Keratinocyte (primary cell): Measurements from ENCODE around the gene GPX4. TPM values are rescaled to one million over a fixed set of nuclear protein-coding genes. Genes with fewer than 3 reads are reported as not detected.

Experiments used
- DNase-seq: peaks from one replicate; pipeline ENCODE4 v3.0.0-alpha.2; 2011; ENCODE audit warnings: low read depth, missing footprints, low spot score
- FAIRE-seq: peaks from 2 replicates; lab custom pipeline; 2011; peaks lifted over from hg19 to GRCh38; lab: Jason Lieb, UNC
- H2AFZ ChIP-seq: 2 replicates; pipeline ENCODE4 v1.6.0; 2012; ENCODE audit warnings: low read length, control low read depth, inconsistent platforms; ENCODE audit not compliant: control insufficient read depth
- H3K27ac ChIP-seq: 2 replicates; pipeline ENCODE4 v1.5.1; 2011; ENCODE audit warnings: low read length; ENCODE audit not compliant: control insufficient read depth, insufficient read depth
- H3K27me3 ChIP-seq: 3 replicates; pipeline ENCODE4 v1.6.0; 2011; ENCODE audit warnings: low read length; ENCODE audit not compliant: control insufficient read depth, insufficient read depth; ENCODE audit errors: extremely low read depth
- H3K36me3 ChIP-seq, 2 experiments: 2 replicates in 1 of 2; 3 replicates in 1 of 2; pipeline ENCODE4 v1.5.1; 2011; ENCODE audit warnings: low read length in 2 of 2, mild to moderate bottlenecking in 1 of 2; ENCODE audit not compliant: control insufficient read depth in 2 of 2, insufficient read depth in 2 of 2; ENCODE audit errors: extremely low read depth in 1 of 2
- H3K4me1 ChIP-seq: 3 replicates; pipeline ENCODE4 v1.5.1; 2011; ENCODE audit warnings: low read length; ENCODE audit not compliant: control insufficient read depth, insufficient read depth; ENCODE audit errors: extremely low read depth
- H3K4me2 ChIP-seq: 3 replicates; pipeline ENCODE4 v1.6.0; 2011; ENCODE audit warnings: low read depth, low read length; ENCODE audit not compliant: control insufficient read depth, insufficient read depth; ENCODE audit errors: extremely low read depth
- H3K4me3 ChIP-seq, 3 experiments: fragments of 200-600 bp in 1 of 3; sonication (generic) in 1 of 3; 2 replicates in 2 of 3; 3 replicates in 1 of 3; pipeline ENCODE4 v1.5.1; 2011 to 2016; ENCODE audit warnings: low read length in 3 of 3, mild to moderate bottlenecking in 3 of 3, control low read depth in 2 of 3, inconsistent platforms in 1 of 3, low read depth in 1 of 3, mixed read lengths in 1 of 3, mixed run types in 1 of 3, moderate library complexity in 1 of 3; ENCODE audit not compliant: control insufficient read depth in 2 of 3, insufficient read depth in 2 of 3; ENCODE audit errors: extremely low read depth in 1 of 3
- H3K79me2 ChIP-seq: 2 replicates; pipeline ENCODE4 v1.6.0; 2012; ENCODE audit warnings: low read length; ENCODE audit not compliant: control insufficient read depth, insufficient read depth
- H3K9ac ChIP-seq: 3 replicates; pipeline ENCODE4 v1.6.0; 2011; ENCODE audit warnings: low read length; ENCODE audit not compliant: control insufficient read depth, insufficient read depth; ENCODE audit errors: extremely low read depth
- H3K9me1 ChIP-seq: 3 replicates; pipeline ENCODE4 v1.6.0; 2011; ENCODE audit warnings: low read length; ENCODE audit not compliant: control insufficient read depth, insufficient read depth; ENCODE audit errors: extremely low read depth
- H3K9me3 ChIP-seq: 2 replicates; pipeline ENCODE4 v1.5.1; 2012; ENCODE audit warnings: low read depth, low read length; ENCODE audit not compliant: control insufficient read depth
- H4K20me1 ChIP-seq: 3 replicates; pipeline ENCODE4 v1.6.0; 2011; ENCODE audit warnings: low read length; ENCODE audit not compliant: control insufficient read depth, insufficient read depth; ENCODE audit errors: extremely low read depth
- CTCF ChIP-seq, 3 experiments: IDR thresholded peaks in 1 of 3; conservative IDR thresholded peaks in 1 of 3; optimal IDR thresholded peaks in 1 of 3; 2 replicates in 2 of 3; 3 replicates in 1 of 3; pipeline versions ENCODE3 to v1.5.1; 2011; ENCODE audit warnings: low read length in 3 of 3, mild to moderate bottlenecking in 3 of 3, moderate library complexity in 2 of 3, control low read depth in 1 of 3, inconsistent platforms in 1 of 3; ENCODE audit not compliant: insufficient read depth in 2 of 3; ENCODE audit errors: extremely low read depth in 1 of 3
- EZH2 ChIP-seq: IDR thresholded peaks from one replicate; pipeline ENCODE4 v1.6.1; 2012; ENCODE audit warnings: inconsistent platforms, mild to moderate bottlenecking, low read length, moderate library complexity
- dilution Hi-C: fragments of 300-500 bp; cut with MboI; formaldehyde crosslinking; loops from one replicate; pipeline ENCODE4 v1.7.0; 2020; ENCODE audit warnings: low sequenced_read_pairs; ENCODE audit not compliant: extremely low pct_ligation_motif_present
- polyA plus RNA-seq, 5 experiments: library from polyadenylated mRNA; depleted of rRNA in 3 of 5; stranded (reverse) in 3 of 5; stranded (forward) in 1 of 5; unstranded in 1 of 5; fragments of >200 nt; gene quantifications; 1 replicate in 1 of 5; 2 replicates in 3 of 5; 3 replicates in 1 of 5; pipeline versions ENCODE4 v1.2.1 to v1.2.3, GENCODE V29; 2011 to 2012; ENCODE audit warnings: missing spikeins in 2 of 5, low read depth in 1 of 5, low replicate concordance in 1 of 5

GPX4 gene
- polyA plus RNA-seq, 1 donor (not counting 4 experiments of a cell fraction or from before 2014, with no cell fraction given): 193 TPM

- dilution Hi-C loops: no loop called here
- Histone ChIP-seq H3K9me1 (no peaks in the 10 kb centered on the region), H3K4me1 (peaks cover 26% of the 10 kb centered on the region), H3K27ac (no peak overlapping the region), H3K4me3 (no peak overlapping the region), H4K20me1 (no peaks in the 10 kb centered on the region), H3K27me3 (no peaks in the 10 kb centered on the region), H3K9ac (no peak overlapping the region), H2AFZ (no peak overlapping the region), H3K36me3 (peaks cover 9 to 12% of the 10 kb centered on the region in 2 experiments), H3K79me2 (peaks cover 2% of the 10 kb centered on the region), H3K4me2 (no peak overlapping the region), H3K9me3 (no peaks in the 10 kb centered on the region)
- DNase-seq (no peak), FAIRE-seq (no peak)
- TF ChIP-seq CTCF (optimal IDR thresholded peaks at IDR 0.05 in 1 of 3, IDR thresholded peaks at IDR 0.05 in 1 of 3, conservative IDR thresholded peaks at IDR 0.05 in 1 of 3; ENCODE audit: extremely low read depth in 1 of 3, insufficient read depth in 2 of 3, low read length in 3 of 3) (no peak), EZH2 (no peak)
These were observed 2.4 kb downstream of the GPX4 start for GRCh38 chr19:1105873-1106840.

- dilution Hi-C loops: no loop called here
- H2AFZ ChIP-seq: no peak overlapping the region
- no peak for FAIRE-seq
- H4K20me1 ChIP-seq: no peaks in the 10 kb centered on the region
- no peak overlapping the region for H3K27ac ChIP-seq
- no peaks in the 10 kb centered on the region for H3K27me3 ChIP-seq
- H3K36me3 ChIP-seq: peaks cover 12 to 13% of the 10 kb centered on the region in 2 experiments
- H3K79me2 ChIP-seq: peaks cover 2% of the 10 kb centered on the region
- H3K4me1 ChIP-seq: peaks cover 18% of the 10 kb centered on the region
- H3K4me2 ChIP-seq: no peak overlapping the region
- TF ChIP-seq CTCF (optimal IDR thresholded peaks at IDR 0.05 in 1 of 3, IDR thresholded peaks at IDR 0.05 in 1 of 3, conservative IDR thresholded peaks at IDR 0.05 in 1 of 3; ENCODE audit: extremely low read depth in 1 of 3, insufficient read depth in 2 of 3, low read length in 3 of 3) (peak; percentile 18 to 24 (median 18)), EZH2 (no peak)
- H3K9ac ChIP-seq: no peak overlapping the region
- H3K9me3 ChIP-seq: no peaks in the 10 kb centered on the region
- H3K9me1 ChIP-seq: no peaks in the 10 kb centered on the region
- H3K4me3 ChIP-seq: no peak overlapping the region
- DNase-seq: no peak
These were observed 3.3 kb downstream of the GPX4 start for GRCh38 chr19:1106841-1107660.
